Mammary epithelial cell (primary cell): ENCODE results near the gene FLII.

Experiments used
- EZH2 ChIP-seq: IDR thresholded peaks from 2 replicates; pipeline ENCODE4 v1.6.1; 2012; ENCODE audit warnings: low read length, inconsistent platforms, borderline replicate concordance
- TF ChIP-seq, protein P1 (sequence below), 2 donors: IDR thresholded peaks in 1 of 2; conservative IDR thresholded peaks in 1 of 2; 2 replicates each; pipeline ENCODE4 v1.5.1; 2011 to 2012; ENCODE audit warnings: inconsistent platforms in 2 of 2, low read length in 2 of 2, mild to moderate bottlenecking in 2 of 2, control low read depth in 1 of 2, low read depth in 1 of 2; ENCODE audit not compliant: insufficient read depth in 1 of 2; ENCODE audit errors: extremely low read depth in 1 of 2

DNA sequence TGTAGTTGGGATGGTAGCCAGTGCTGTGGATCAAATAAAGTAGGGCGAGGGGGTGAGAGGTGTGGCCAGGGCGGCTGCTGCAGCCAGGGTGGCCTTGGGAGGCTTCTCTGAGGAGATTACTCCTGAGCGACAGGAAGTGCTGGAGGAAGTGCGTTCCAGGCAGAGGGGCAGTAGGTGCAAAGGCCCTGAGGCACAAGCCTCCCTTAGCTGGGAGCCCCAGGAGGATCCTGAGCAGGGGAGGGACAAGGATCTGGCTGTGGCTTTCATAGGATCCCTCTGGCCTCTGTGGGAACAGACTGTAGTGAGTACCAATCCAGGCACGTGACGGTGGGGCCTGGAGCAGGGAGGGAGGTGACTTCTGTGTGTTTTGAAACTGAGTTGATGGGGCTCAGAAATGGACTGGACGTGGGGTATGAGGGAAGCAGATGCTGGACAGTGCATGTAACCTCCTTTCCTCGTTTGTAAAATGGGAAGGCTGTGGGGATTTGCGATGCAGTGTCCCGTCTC is 30.3 kb downstream of the FLII start:
- TF ChIP-seq, protein P1, sequence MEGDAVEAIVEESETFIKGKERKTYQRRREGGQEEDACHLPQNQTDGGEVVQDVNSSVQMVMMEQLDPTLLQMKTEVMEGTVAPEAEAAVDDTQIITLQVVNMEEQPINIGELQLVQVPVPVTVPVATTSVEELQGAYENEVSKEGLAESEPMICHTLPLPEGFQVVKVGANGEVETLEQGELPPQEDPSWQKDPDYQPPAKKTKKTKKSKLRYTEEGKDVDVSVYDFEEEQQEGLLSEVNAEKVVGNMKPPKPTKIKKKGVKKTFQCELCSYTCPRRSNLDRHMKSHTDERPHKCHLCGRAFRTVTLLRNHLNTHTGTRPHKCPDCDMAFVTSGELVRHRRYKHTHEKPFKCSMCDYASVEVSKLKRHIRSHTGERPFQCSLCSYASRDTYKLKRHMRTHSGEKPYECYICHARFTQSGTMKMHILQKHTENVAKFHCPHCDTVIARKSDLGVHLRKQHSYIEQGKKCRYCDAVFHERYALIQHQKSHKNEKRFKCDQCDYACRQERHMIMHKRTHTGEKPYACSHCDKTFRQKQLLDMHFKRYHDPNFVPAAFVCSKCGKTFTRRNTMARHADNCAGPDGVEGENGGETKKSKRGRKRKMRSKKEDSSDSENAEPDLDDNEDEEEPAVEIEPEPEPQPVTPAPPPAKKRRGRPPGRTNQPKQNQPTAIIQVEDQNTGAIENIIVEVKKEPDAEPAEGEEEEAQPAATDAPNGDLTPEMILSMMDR (conservative IDR thresholded peaks at IDR 0.05 in 1 of 2, IDR thresholded peaks at IDR 0.05 in 1 of 2; ENCODE audit: extremely low read depth in 1 of 2, insufficient read depth in 1 of 2, low read depth in 1 of 2, low read length in 2 of 2): no peak
- no peak for TF ChIP-seq EZH2
